ENCODE measurements around the gene RAB18.
A peak's percentile ranks its signal among the peaks of the same experiment; 100 is the strongest.

The RAB18 gene

DNA sequence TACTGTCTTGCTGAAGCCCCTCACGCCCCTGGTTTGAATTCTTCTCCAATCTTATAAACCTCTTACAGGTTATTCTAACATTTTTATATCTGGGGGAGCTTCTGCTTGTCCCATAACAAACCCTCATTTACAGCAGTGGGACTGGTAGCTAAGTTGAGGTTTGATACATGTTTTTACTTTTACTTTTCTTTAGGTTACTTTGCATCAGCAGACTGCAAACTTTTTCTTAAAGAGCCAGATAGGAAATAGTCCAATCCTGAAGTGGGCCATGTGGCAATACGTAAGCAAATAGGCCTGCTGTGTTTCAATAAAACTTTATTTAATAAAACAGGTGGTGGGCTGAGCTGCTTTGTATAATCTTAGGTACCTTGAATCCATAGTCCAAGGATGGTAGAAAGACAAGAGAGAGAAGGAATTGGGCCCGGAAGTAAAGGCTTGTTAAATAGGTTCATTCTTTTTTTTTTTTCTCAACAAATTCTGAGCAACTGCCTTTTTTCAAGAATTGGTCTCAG lies 27.3 kb downstream of the RAB18 start:
- TF ChIP-seq, protein P1, sequence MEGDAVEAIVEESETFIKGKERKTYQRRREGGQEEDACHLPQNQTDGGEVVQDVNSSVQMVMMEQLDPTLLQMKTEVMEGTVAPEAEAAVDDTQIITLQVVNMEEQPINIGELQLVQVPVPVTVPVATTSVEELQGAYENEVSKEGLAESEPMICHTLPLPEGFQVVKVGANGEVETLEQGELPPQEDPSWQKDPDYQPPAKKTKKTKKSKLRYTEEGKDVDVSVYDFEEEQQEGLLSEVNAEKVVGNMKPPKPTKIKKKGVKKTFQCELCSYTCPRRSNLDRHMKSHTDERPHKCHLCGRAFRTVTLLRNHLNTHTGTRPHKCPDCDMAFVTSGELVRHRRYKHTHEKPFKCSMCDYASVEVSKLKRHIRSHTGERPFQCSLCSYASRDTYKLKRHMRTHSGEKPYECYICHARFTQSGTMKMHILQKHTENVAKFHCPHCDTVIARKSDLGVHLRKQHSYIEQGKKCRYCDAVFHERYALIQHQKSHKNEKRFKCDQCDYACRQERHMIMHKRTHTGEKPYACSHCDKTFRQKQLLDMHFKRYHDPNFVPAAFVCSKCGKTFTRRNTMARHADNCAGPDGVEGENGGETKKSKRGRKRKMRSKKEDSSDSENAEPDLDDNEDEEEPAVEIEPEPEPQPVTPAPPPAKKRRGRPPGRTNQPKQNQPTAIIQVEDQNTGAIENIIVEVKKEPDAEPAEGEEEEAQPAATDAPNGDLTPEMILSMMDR (IDR thresholded peaks at IDR 0.05; ENCODE audit: control insufficient read depth, extremely low read depth, insufficient read depth), result no peak
- no peak for DNase-seq (ENCODE audit: low read depth)
- H3K4me3 ChIP-seq (ENCODE audit: low read depth, low read length), result no peak overlapping the region

- peak; percentile 52 for DNase-seq (ENCODE audit: low read depth)
- H3K4me3 ChIP-seq (ENCODE audit: low read depth, low read length), result no peak overlapping the region
- TF ChIP-seq, protein P1 (IDR thresholded peaks at IDR 0.05; ENCODE audit: control insufficient read depth, extremely low read depth, insufficient read depth), result no peak
Measured at GRCh38 chr10:27534161-27534700, 30.1 kb downstream of the RAB18 start.

- TF ChIP-seq, protein P1 (IDR thresholded peaks at IDR 0.05; ENCODE audit: control insufficient read depth, extremely low read depth, insufficient read depth), result no peak
- no peak overlapping the region for H3K4me3 ChIP-seq (ENCODE audit: low read depth, low read length)
- no peak for DNase-seq (ENCODE audit: low read depth)
Measured at GRCh38 chr10:27535317-27535716, 31.2 kb downstream of the RAB18 start.

GRCh38 chr10:27536437-27536836 lies 32.3 kb downstream of the RAB18 start:
- no peak for DNase-seq (ENCODE audit: low read depth)
- TF ChIP-seq, protein P1 (IDR thresholded peaks at IDR 0.05; ENCODE audit: control insufficient read depth, extremely low read depth, insufficient read depth), result no peak
- H3K4me3 ChIP-seq (ENCODE audit: low read depth, low read length), result no peak overlapping the region

DNA sequence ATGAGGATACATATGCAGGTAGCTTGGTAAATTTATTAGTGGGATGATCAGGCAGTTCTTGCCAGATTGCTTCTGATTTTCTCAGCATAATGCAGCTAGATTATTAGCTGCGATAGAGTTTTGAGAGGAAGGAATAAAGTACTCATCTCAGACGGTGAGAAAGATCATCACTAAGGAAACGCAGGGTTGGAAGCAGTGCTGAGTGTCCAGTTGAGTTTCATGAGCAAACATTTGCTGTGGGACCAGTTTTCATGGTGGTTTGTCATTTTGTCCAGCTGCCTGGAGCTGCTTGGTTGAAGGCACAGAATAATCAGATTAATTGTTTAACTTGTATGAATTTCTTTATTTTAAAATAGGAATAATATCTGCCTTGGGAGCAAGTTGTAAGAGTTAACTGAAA lies 33.1 kb downstream of the RAB18 start:
- peak; percentile 84 for DNase-seq (ENCODE audit: low read depth)
- no peak overlapping the region for H3K4me3 ChIP-seq (ENCODE audit: low read depth, low read length)
- TF ChIP-seq, protein P1 (IDR thresholded peaks at IDR 0.05; ENCODE audit: control insufficient read depth, extremely low read depth, insufficient read depth), result no peak

DNA sequence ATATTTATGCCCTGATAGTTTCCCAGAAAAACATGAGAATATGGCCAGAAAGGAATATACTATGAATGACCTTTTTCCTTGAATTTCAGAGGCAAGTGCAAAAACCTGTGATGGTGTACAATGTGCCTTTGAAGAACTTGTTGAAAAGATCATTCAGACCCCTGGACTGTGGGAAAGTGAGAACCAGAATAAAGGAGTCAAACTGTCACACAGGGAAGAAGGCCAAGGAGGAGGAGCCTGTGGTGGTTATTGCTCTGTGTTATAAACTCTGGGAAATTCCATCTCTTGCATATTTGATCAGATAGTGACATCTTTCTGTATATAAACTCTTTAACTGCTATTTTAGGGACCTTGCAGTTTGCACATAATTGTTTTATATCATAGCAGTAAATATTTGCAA lies 33.7 kb downstream of the RAB18 start:
- DNase-seq (ENCODE audit: low read depth), result peak; percentile 58
- H3K4me3 ChIP-seq (ENCODE audit: low read depth, low read length), result no peak overlapping the region
- TF ChIP-seq, protein P1 (IDR thresholded peaks at IDR 0.05; ENCODE audit: control insufficient read depth, extremely low read depth, insufficient read depth), result no peak

DNA sequence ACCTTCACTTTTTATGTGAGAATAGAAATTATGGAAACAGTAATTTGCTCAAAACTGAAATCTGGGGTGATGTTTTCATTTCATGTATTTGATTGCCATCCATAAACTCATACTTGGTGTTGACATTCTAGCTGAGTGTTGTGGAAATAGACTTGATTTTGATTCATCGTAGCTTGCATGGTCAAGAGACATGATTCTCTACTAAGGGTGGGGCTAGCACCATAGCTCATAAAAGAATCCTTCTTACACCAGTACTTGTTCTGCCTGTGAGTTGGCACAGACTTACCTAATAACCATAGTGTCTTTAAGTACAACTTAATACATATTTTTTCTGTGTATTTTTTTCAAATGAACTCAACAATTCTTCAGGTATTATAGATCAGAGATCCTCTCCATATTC lies 36.6 kb downstream of the RAB18 start:
- no peak for DNase-seq (ENCODE audit: low read depth)
- H3K4me3 ChIP-seq (ENCODE audit: low read depth, low read length), result no peak overlapping the region
- TF ChIP-seq, protein P1 (IDR thresholded peaks at IDR 0.05; ENCODE audit: control insufficient read depth, extremely low read depth, insufficient read depth), result no peak

All from LNCaP clone FGC (cell line).